WTC11 (cell line): ENCODE results near the gene LEFTY1. TPM values are rescaled to one million over a fixed set of nuclear protein-coding genes. Genes with fewer than 3 reads are reported as not detected.
A peak's percentile ranks its signal among the peaks of the same experiment; 100 is the strongest.

ENCODE experiments used
- ATAC-seq: fragments of 200-7000 bp; cut with Tn5 transposase; 2 replicates; pipeline ENCODE4 v1.10.0; 2021; ENCODE audit warnings: mild to moderate bottlenecking, moderate library complexity
- CTCF ChIA-PET: fragments of 300-600 bp; sonication (Branson Sonifier 250); formaldehyde crosslinking; loops from one replicate; lab custom pipeline; 2021; ENCODE audit warnings: antibody characterized with exemption; lab: Charles Lee
- POLR2A ChIA-PET: fragments of 350-600 bp; sonication (Branson Sonifier 250); formaldehyde crosslinking; loops from one replicate; lab custom pipeline; 2021; ENCODE audit warnings: antibody characterized with exemption; lab: Charles Lee
- DNase-seq: peaks from one replicate; pipeline ENCODE4 v3.0.0; 2021; ENCODE audit warnings: low spot score
- H3K27ac Mint-ChIP-seq: 2 replicates; pipeline ENCODE4 v1.8.0; 2021; ENCODE audit warnings: mixed read lengths
- H3K27me3 Mint-ChIP-seq: 2 replicates; pipeline ENCODE4 v1.8.0; 2021; ENCODE audit warnings: low read depth, mild to moderate bottlenecking, moderate library complexity, mixed read lengths
- H3K36me3 Mint-ChIP-seq: 2 replicates; pipeline ENCODE4 v1.8.0; 2021; ENCODE audit warnings: mixed read lengths
- H3K4me1 Mint-ChIP-seq: 2 replicates; pipeline ENCODE4 v1.8.0; 2022; ENCODE audit warnings: mixed read lengths
- H3K4me3 Mint-ChIP-seq: 2 replicates; pipeline ENCODE4 v1.8.0; 2021; ENCODE audit warnings: mild to moderate bottlenecking, moderate library complexity, mixed read lengths
- H3K9me3 Mint-ChIP-seq: 2 replicates; pipeline ENCODE4 v1.8.0; 2021; ENCODE audit warnings: mixed read lengths
- CDX4 ChIP-seq: fragments of 250-450 bp; sonication (Bioruptor Pico); IDR thresholded peaks from 2 replicates; pipeline ENCODE4 v1.9.0; 2021; ENCODE audit warnings: moderate library complexity, mild to moderate bottlenecking, inconsistent platforms, borderline replicate concordance
- ETV6 ChIP-seq: sonication (generic); formaldehyde crosslinking; IDR thresholded peaks from 2 replicates; pipeline ENCODE4 v1.8.1; 2022; ENCODE audit warnings: mild to moderate bottlenecking, missing genetic modification reagents
- GTF2I ChIP-seq: fragments of 250-450 bp; sonication (Bioruptor Pico); conservative IDR thresholded peaks from 2 replicates; pipeline ENCODE4 v1.4.0; 2021; ENCODE audit warnings: mild to moderate bottlenecking
- HMGA2 ChIP-seq: fragments of 250-450 bp; sonication (Bioruptor Pico); IDR thresholded peaks from 2 replicates; pipeline ENCODE4 v1.4.0; 2021; ENCODE audit warnings: mild to moderate bottlenecking, moderate library complexity
- NFYB ChIP-seq: sonication (generic); formaldehyde crosslinking; conservative IDR thresholded peaks from 2 replicates; pipeline ENCODE4 v1.8.0; 2022; ENCODE audit warnings: low read depth, missing genetic modification reagents
- NR2C2 ChIP-seq: sonication (generic); formaldehyde crosslinking; IDR thresholded peaks from 2 replicates; pipeline ENCODE4 v1.8.0; 2022; ENCODE audit warnings: mild to moderate bottlenecking, missing genetic modification reagents
- RELA ChIP-seq: sonication (generic); formaldehyde crosslinking; IDR thresholded peaks from 2 replicates; pipeline ENCODE4 v1.8.1; 2022; ENCODE audit warnings: missing genetic modification reagents, mild to moderate bottlenecking, borderline replicate concordance
- SP1 ChIP-seq: sonication (generic); formaldehyde crosslinking; conservative IDR thresholded peaks from 2 replicates; pipeline ENCODE4 v1.8.1; 2022; ENCODE audit warnings: missing genetic modification reagents
- ZNF121 ChIP-seq: sonication (generic); formaldehyde crosslinking; IDR thresholded peaks from 2 replicates; pipeline ENCODE4 v1.8.0; 2023; ENCODE audit warnings: missing genetic modification reagents
- ZNF281 ChIP-seq: sonication (generic); formaldehyde crosslinking; IDR thresholded peaks from 2 replicates; pipeline ENCODE4 v1.8.0; 2023; ENCODE audit warnings: mild to moderate bottlenecking, missing genetic modification reagents
- total RNA-seq: library from RNA; stranded (reverse); gene quantifications from 3 replicates; pipeline ENCODE4 v1.2.3, GENCODE V29; 2021
- TF ChIP-seq, protein P1 (sequence below): sonication (generic); formaldehyde crosslinking; IDR thresholded peaks from 2 replicates; pipeline ENCODE4 v1.8.0; 2022; ENCODE audit warnings: missing genetic modification reagents
- TF ChIP-seq, protein P2 (sequence below): fragments of 200-600 bp; IDR thresholded peaks from 2 replicates; pipeline ENCODE4 v1.8.0; 2022; ENCODE audit warnings: antibody characterized with exemption
- TF ChIP-seq, protein P3 (sequence below): sonication (generic); formaldehyde crosslinking; IDR thresholded peaks from 2 replicates; pipeline ENCODE4 v1.8.1; 2022; ENCODE audit warnings: low read depth, missing genetic modification reagents, borderline replicate concordance
- TF ChIP-seq, protein P4 (sequence below): sonication (generic); formaldehyde crosslinking; IDR thresholded peaks from 2 replicates; pipeline ENCODE4 v1.8.0; 2022; ENCODE audit warnings: mild to moderate bottlenecking, missing genetic modification reagents

Gene LEFTY1
- total RNA-seq, 1 experiment from 2014 or later: 52.9 TPM

DNA sequence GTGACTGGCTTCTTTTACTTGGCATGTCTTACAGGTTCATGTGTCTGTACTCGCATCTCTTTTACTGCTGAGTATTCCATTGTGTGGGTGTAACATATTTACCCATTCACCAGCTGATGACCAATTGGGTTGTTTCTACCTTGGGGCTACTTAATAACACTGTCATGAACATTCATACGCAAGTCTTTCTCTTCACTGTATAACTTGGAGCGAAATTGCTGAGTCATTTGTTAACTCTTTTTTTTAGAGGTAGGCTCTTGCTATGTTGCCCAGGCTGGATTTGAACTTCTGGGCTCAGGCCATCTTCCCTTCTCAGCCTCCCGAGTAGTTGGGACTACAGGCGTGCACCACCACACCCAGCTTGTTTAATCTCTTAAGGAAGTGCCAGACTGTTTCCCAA lies 28.6 kb upstream of the LEFTY1 start:
- H3K27ac Mint-ChIP-seq: peak overlapping the region; percentile 41
- CTCF ChIA-PET: no interaction called here

GRCh38 chr1:225917101-225917500 lies 28.2 kb upstream of the LEFTY1 start:
- CTCF ChIA-PET: interaction anchor here (1.0 to 1.1 kb wide), 2 partner anchors 45 to 70 kb away, joined by 3 read pairs; no protein-coding TSS in a partner anchor
- ATAC-seq (no peak), DNase-seq (no peak)
- no peak overlapping the region for H3K4me3 Mint-ChIP-seq
- POLR2A ChIA-PET: no interaction called here
- peak overlapping the region; percentile 41 for H3K27ac Mint-ChIP-seq
- H3K9me3 Mint-ChIP-seq: no peaks in the 10 kb centered on the region
- H3K27me3 Mint-ChIP-seq: no peaks in the 10 kb centered on the region
- peaks cover 16% of the 10 kb centered on the region; the same call in 1 of the 2 replicates for H3K4me1 Mint-ChIP-seq
- no peak for TF ChIP-seq RELA (CRISPR knock-in tag)
- TF ChIP-seq NR2C2 (CRISPR knock-in tag): no peak
- H3K36me3 Mint-ChIP-seq: peaks cover 43% of the 10 kb centered on the region

More for the DNA sequence above, 28.6 kb upstream of the LEFTY1 start:
- POLR2A ChIA-PET: interaction anchor here (0.5 kb wide), 1 partner anchor 359 kb away, joined by 10 read pairs; no protein-coding TSS in a partner anchor
- Mint-ChIP-seq H3K27me3 (no peaks in the 10 kb centered on the region), H3K9me3 (no peaks in the 10 kb centered on the region), H3K4me1 (peaks cover 16% of the 10 kb centered on the region; the same call in 1 of the 2 replicates), H3K36me3 (peaks cover 45% of the 10 kb centered on the region), H3K4me3 (no peak overlapping the region)
- ATAC-seq (no peak), DNase-seq (no peak)
- TF ChIP-seq ZNF121: 0 out of 2 replicates have a peak, but pooled peaks have one; percentile 15
- TF ChIP-seq, protein P1, sequence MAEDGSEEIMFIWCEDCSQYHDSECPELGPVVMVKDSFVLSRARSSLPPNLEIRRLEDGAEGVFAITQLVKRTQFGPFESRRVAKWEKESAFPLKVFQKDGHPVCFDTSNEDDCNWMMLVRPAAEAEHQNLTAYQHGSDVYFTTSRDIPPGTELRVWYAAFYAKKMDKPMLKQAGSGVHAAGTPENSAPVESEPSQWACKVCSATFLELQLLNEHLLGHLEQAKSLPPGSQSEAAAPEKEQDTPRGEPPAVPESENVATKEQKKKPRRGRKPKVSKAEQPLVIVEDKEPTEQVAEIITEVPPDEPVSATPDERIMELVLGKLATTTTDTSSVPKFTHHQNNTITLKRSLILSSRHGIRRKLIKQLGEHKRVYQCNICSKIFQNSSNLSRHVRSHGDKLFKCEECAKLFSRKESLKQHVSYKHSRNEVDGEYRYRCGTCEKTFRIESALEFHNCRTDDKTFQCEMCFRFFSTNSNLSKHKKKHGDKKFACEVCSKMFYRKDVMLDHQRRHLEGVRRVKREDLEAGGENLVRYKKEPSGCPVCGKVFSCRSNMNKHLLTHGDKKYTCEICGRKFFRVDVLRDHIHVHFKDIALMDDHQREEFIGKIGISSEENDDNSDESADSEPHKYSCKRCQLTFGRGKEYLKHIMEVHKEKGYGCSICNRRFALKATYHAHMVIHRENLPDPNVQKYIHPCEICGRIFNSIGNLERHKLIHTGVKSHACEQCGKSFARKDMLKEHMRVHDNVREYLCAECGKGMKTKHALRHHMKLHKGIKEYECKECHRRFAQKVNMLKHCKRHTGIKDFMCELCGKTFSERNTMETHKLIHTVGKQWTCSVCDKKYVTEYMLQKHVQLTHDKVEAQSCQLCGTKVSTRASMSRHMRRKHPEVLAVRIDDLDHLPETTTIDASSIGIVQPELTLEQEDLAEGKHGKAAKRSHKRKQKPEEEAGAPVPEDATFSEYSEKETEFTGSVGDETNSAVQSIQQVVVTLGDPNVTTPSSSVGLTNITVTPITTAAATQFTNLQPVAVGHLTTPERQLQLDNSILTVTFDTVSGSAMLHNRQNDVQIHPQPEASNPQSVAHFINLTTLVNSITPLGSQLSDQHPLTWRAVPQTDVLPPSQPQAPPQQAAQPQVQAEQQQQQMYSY (CRISPR knock-in tag): no peak

- Mint-ChIP-seq H3K4me1 (peaks cover 24% of the 10 kb centered on the region), H3K27me3 (peaks cover 4% of the 10 kb centered on the region)
- TF ChIP-seq SP1 (CRISPR knock-in tag) (no peak), GTF2I (CRISPR knock-in tag) (no peak), CDX4 (CRISPR knock-in tag) (no peak)
- TF ChIP-seq, all 79 proteins: peak for 0
- POLR2A ChIA-PET: no interaction called here
- peaks cover 29% of the 10 kb centered on the region for H3K36me3 Mint-ChIP-seq
- H3K9me3 Mint-ChIP-seq: no peaks in the 10 kb centered on the region
- ATAC-seq: no peak
- no peak for DNase-seq
- H3K4me3 Mint-ChIP-seq: no peak overlapping the region
- CTCF ChIA-PET: interaction anchor here (0.9 kb wide), 1 partner anchor 435 kb away, joined by 3 read pairs; no protein-coding TSS in a partner anchor
- no peak overlapping the region for H3K27ac Mint-ChIP-seq
These were observed 26.6 kb upstream of the LEFTY1 start for GRCh38 chr1:225915538-225915991.

- CTCF ChIA-PET: interaction anchor here (0.9 to 1.4 kb wide), 3 partner anchors 73 to 440 kb away, joined by 3 to 6 read pairs (median 3); no protein-coding TSS in a partner anchor
- no peaks in the 10 kb centered on the region for H3K9me3 Mint-ChIP-seq
- 0 out of 2 replicates have a peak overlapping the region, but pooled peaks have one; percentile 2 for H3K27ac Mint-ChIP-seq
- TF ChIP-seq, protein P2, sequence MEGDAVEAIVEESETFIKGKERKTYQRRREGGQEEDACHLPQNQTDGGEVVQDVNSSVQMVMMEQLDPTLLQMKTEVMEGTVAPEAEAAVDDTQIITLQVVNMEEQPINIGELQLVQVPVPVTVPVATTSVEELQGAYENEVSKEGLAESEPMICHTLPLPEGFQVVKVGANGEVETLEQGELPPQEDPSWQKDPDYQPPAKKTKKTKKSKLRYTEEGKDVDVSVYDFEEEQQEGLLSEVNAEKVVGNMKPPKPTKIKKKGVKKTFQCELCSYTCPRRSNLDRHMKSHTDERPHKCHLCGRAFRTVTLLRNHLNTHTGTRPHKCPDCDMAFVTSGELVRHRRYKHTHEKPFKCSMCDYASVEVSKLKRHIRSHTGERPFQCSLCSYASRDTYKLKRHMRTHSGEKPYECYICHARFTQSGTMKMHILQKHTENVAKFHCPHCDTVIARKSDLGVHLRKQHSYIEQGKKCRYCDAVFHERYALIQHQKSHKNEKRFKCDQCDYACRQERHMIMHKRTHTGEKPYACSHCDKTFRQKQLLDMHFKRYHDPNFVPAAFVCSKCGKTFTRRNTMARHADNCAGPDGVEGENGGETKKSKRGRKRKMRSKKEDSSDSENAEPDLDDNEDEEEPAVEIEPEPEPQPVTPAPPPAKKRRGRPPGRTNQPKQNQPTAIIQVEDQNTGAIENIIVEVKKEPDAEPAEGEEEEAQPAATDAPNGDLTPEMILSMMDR: no peak
- TF ChIP-seq, protein P3, sequence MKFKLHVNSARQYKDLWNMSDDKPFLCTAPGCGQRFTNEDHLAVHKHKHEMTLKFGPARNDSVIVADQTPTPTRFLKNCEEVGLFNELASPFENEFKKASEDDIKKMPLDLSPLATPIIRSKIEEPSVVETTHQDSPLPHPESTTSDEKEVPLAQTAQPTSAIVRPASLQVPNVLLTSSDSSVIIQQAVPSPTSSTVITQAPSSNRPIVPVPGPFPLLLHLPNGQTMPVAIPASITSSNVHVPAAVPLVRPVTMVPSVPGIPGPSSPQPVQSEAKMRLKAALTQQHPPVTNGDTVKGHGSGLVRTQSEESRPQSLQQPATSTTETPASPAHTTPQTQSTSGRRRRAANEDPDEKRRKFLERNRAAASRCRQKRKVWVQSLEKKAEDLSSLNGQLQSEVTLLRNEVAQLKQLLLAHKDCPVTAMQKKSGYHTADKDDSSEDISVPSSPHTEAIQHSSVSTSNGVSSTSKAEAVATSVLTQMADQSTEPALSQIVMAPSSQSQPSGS (CRISPR knock-in tag): no peak
- TF ChIP-seq HMGA2 (CRISPR knock-in tag): no peak
- TF ChIP-seq ETV6 (CRISPR knock-in tag): no peak
- TF ChIP-seq, protein P4, sequence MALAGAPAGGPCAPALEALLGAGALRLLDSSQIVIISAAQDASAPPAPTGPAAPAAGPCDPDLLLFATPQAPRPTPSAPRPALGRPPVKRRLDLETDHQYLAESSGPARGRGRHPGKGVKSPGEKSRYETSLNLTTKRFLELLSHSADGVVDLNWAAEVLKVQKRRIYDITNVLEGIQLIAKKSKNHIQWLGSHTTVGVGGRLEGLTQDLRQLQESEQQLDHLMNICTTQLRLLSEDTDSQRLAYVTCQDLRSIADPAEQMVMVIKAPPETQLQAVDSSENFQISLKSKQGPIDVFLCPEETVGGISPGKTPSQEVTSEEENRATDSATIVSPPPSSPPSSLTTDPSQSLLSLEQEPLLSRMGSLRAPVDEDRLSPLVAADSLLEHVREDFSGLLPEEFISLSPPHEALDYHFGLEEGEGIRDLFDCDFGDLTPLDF (CRISPR knock-in tag): no peak
- no peak for TF ChIP-seq NFYB (CRISPR knock-in tag)
- TF ChIP-seq ZNF281 (CRISPR knock-in tag): no peak
These were observed 26.0 kb upstream of the LEFTY1 start for GRCh38 chr1:225914947-225915346.

More at GRCh38 chr1:225914947-225915346, 26.0 kb upstream of the LEFTY1 start:
- POLR2A ChIA-PET: no interaction called here
- Mint-ChIP-seq H3K4me1 (peaks cover 28% of the 10 kb centered on the region), H3K4me3 (no peak overlapping the region), H3K27me3 (peaks cover 9% of the 10 kb centered on the region), H3K36me3 (peaks cover 24% of the 10 kb centered on the region)
- ATAC-seq: no peak
- no peak for DNase-seq
